ENCODE data around the gene CEP131.

CEP131 gene

DNA sequence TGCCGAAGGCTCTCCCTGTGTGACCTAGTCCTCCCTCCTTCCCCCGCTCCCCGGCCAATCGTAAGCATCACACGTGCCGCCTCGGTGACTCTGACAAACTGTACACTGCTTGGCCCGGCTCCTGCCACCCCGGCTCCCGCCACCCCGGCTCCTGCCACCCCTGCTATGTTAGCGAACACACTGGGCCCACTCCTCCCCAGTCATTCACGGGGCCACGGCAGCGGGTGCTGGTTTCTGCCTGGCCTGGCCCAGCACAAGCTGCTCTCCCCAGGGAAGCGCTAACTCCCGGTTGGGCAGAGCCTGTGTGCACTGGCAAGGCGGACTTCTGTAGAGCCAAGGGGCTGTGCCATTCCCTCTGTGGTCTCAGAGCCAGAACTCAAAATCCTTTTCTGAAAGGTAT is 38.3 kb upstream of the CEP131 start:
- Histone ChIP-seq H3K36me3 (ENCODE audit: low read depth) (peaks cover 39% of the 10 kb centered on the region), H3K27me3 (ENCODE audit: insufficient read depth, poor library complexity, severe bottlenecking) (no peaks in the 10 kb centered on the region), H3K4me3 (ENCODE audit: severe bottlenecking) (no peak overlapping the region), H3K4me1 (ENCODE audit: insufficient read depth, poor library complexity, severe bottlenecking) (no peaks in the 10 kb centered on the region), H3K27ac (ENCODE audit: poor library complexity, severe bottlenecking) (no peak overlapping the region), H3K9me3 (ENCODE audit: severe bottlenecking) (no peaks in the 10 kb centered on the region)
- ATAC-seq (ENCODE audit: low read depth) (no peak), DNase-seq (ENCODE audit: low spot score) (no peak)
- TF ChIP-seq, protein P1, sequence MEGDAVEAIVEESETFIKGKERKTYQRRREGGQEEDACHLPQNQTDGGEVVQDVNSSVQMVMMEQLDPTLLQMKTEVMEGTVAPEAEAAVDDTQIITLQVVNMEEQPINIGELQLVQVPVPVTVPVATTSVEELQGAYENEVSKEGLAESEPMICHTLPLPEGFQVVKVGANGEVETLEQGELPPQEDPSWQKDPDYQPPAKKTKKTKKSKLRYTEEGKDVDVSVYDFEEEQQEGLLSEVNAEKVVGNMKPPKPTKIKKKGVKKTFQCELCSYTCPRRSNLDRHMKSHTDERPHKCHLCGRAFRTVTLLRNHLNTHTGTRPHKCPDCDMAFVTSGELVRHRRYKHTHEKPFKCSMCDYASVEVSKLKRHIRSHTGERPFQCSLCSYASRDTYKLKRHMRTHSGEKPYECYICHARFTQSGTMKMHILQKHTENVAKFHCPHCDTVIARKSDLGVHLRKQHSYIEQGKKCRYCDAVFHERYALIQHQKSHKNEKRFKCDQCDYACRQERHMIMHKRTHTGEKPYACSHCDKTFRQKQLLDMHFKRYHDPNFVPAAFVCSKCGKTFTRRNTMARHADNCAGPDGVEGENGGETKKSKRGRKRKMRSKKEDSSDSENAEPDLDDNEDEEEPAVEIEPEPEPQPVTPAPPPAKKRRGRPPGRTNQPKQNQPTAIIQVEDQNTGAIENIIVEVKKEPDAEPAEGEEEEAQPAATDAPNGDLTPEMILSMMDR (IDR thresholded peaks at IDR 0.05; ENCODE audit: poor library complexity, severe bottlenecking): no peak

DNA sequence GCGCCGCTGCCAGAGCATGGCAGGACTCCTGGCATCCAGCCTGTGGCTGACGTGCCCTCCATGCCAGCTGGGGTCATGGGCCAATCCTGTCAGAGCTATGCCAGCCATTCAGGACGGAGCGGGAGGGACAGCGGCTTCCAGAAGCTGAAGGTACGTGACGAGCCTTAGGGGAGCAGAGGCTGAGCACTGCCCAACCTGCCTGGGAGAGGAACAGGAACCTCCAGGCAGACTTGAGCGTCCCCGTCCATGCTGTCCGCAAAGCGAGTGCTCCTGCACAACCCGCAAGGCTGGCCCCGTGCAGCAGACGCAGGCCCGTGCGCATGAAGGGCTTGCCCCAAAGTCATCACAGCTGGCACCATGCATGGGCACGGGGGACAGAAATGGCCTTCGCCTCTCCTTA is 37.9 kb upstream of the CEP131 start:
- no peak overlapping the region for H3K27ac ChIP-seq (ENCODE audit: poor library complexity, severe bottlenecking)
- ATAC-seq (ENCODE audit: low read depth) (no peak), DNase-seq (ENCODE audit: low spot score) (no peak)
- no peaks in the 10 kb centered on the region for H3K27me3 ChIP-seq (ENCODE audit: insufficient read depth, poor library complexity, severe bottlenecking)
- H3K9me3 ChIP-seq (ENCODE audit: severe bottlenecking): no peaks in the 10 kb centered on the region
- H3K4me3 ChIP-seq (ENCODE audit: severe bottlenecking): no peak overlapping the region
- H3K36me3 ChIP-seq (ENCODE audit: low read depth): peaks cover 35% of the 10 kb centered on the region
- TF ChIP-seq, protein P1 (IDR thresholded peaks at IDR 0.05; ENCODE audit: poor library complexity, severe bottlenecking): no peak
- H3K4me1 ChIP-seq (ENCODE audit: insufficient read depth, poor library complexity, severe bottlenecking): peaks cover under 1% of the 10 kb centered on the region

DNA sequence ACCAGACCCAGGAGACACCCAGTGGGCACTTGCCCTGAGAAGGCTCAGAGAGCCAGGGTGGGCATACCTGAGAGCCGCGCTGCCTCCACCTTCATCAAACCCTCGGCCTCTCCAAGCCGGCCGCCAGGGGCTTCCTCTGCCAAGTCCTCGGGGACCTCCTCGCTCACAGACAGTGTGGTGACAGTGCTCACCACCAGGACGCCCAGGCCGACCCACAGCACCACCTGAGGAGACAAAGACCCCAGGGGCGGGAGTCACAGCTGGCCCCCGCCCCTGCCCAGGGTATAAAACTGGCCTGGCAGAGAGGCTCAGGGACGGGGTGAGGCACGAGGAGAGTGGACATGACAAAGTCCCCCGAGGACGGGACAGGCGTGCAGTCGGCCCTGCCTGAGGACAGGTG is 37.4 kb upstream of the CEP131 start:
- no peak overlapping the region for H3K4me3 ChIP-seq (ENCODE audit: severe bottlenecking)
- H3K4me1 ChIP-seq (ENCODE audit: insufficient read depth, poor library complexity, severe bottlenecking): peaks cover 6% of the 10 kb centered on the region
- ATAC-seq (ENCODE audit: low read depth) (no peak), DNase-seq (ENCODE audit: low spot score) (no peak)
- no peak overlapping the region for H3K27ac ChIP-seq (ENCODE audit: poor library complexity, severe bottlenecking)
- H3K27me3 ChIP-seq (ENCODE audit: insufficient read depth, poor library complexity, severe bottlenecking): no peaks in the 10 kb centered on the region
- H3K9me3 ChIP-seq (ENCODE audit: severe bottlenecking): no peaks in the 10 kb centered on the region
- peaks cover 30% of the 10 kb centered on the region for H3K36me3 ChIP-seq (ENCODE audit: low read depth)
- TF ChIP-seq, protein P1 (IDR thresholded peaks at IDR 0.05; ENCODE audit: poor library complexity, severe bottlenecking): no peak

DNA sequence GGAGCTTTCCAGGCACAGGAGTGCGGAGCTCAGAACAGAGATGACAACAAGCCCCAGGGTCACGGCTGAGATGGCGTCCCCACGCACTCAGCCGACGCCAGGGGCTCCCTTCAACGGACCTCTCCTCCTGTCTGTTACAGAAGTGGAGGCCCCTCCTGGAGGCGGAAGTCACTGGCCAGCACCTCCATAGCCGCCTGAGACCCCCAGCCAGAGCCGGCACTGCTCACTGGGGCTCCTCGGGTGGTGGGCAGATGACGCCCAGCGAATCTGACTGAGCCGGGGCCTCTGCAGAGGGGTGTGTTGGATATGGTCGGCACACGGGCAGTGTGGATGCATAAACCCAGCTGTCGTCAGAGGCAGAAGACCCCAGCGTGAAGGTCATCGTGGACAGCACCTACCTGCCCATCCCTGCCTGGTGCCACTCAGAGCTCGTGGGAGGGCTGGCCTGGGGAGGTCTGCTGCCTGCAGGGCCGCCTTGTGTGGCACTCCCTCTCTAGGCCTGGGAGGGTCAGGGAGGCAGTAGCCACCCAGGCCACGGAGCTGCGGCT is 36.4 kb upstream of the CEP131 start:
- H3K9me3 ChIP-seq (ENCODE audit: severe bottlenecking): no peaks in the 10 kb centered on the region
- H3K4me1 ChIP-seq (ENCODE audit: insufficient read depth, poor library complexity, severe bottlenecking): peaks cover 7% of the 10 kb centered on the region
- DNase-seq (ENCODE audit: low spot score) (no peak), ATAC-seq (ENCODE audit: low read depth) (no peak)
- H3K27ac ChIP-seq (ENCODE audit: poor library complexity, severe bottlenecking): no peak overlapping the region
- TF ChIP-seq, protein P1 (IDR thresholded peaks at IDR 0.05; ENCODE audit: poor library complexity, severe bottlenecking): no peak
- H3K36me3 ChIP-seq (ENCODE audit: low read depth): peaks cover 22% of the 10 kb centered on the region
- no peaks in the 10 kb centered on the region for H3K27me3 ChIP-seq (ENCODE audit: insufficient read depth, poor library complexity, severe bottlenecking)
- H3K4me3 ChIP-seq (ENCODE audit: severe bottlenecking): no peak overlapping the region

DNA sequence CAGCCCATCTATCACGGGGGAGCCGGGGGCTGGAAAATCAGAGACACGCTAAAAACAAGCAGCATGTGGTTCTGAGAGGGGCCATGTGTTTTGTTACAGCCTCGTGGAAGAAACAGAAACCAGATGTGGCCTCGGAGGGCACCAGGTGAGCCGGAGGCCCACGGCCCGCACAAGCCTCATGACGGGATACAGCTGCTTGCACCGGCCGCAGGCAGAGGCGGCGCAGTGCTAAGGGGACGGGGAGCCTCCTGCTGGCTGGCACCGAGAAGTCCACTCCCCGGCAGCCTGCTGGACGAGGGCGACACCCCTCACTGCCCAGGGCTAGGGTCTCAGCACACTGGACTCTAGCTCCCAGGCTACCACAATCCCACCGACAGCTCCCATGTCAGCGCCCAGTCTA is 35.5 kb upstream of the CEP131 start:
- DNase-seq (ENCODE audit: low spot score): no peak
- ATAC-seq (ENCODE audit: low read depth): no peak
- H3K27me3 ChIP-seq (ENCODE audit: insufficient read depth, poor library complexity, severe bottlenecking): no peaks in the 10 kb centered on the region
- no peak overlapping the region for H3K27ac ChIP-seq (ENCODE audit: poor library complexity, severe bottlenecking)
- peaks cover 7% of the 10 kb centered on the region for H3K4me1 ChIP-seq (ENCODE audit: insufficient read depth, poor library complexity, severe bottlenecking)
- H3K9me3 ChIP-seq (ENCODE audit: severe bottlenecking): no peaks in the 10 kb centered on the region
- TF ChIP-seq, protein P1 (IDR thresholded peaks at IDR 0.05; ENCODE audit: poor library complexity, severe bottlenecking): no peak
- H3K36me3 ChIP-seq (ENCODE audit: low read depth): peaks cover 16% of the 10 kb centered on the region
- no peak overlapping the region for H3K4me3 ChIP-seq (ENCODE audit: severe bottlenecking)
